SK-N-SH treated with all-trans-retinoic acid at 6 μM for 48 hours (cell line): Measurements from ENCODE around the gene INSR.

Experiments used
- RARB ChIP-seq: fragments of 250-450 bp; sonication (Bioruptor Pico); IDR thresholded peaks from 2 replicates; pipeline ENCODE4 v1.8.0; 2021; ENCODE audit warnings: mild to moderate bottlenecking, moderate library complexity
- TOX ChIP-seq: fragments of 250-450 bp; sonication (Bioruptor Pico); IDR thresholded peaks from 2 replicates; pipeline ENCODE4 v1.8.0; 2021; ENCODE audit warnings: mild to moderate bottlenecking, moderate library complexity, borderline replicate concordance
- ZC3H10 ChIP-seq: fragments of 250-450 bp; sonication (Bioruptor Pico); IDR thresholded peaks from 2 replicates; pipeline ENCODE4 v1.5.1; 2021; ENCODE audit warnings: mild to moderate bottlenecking, moderate library complexity
- TF ChIP-seq, protein P1 (sequence below): fragments of 250-450 bp; sonication (Bioruptor Pico); IDR thresholded peaks from 2 replicates; pipeline ENCODE4 v1.8.0; 2020; ENCODE audit warnings: mild to moderate bottlenecking, moderate library complexity, borderline replicate concordance

DNA sequence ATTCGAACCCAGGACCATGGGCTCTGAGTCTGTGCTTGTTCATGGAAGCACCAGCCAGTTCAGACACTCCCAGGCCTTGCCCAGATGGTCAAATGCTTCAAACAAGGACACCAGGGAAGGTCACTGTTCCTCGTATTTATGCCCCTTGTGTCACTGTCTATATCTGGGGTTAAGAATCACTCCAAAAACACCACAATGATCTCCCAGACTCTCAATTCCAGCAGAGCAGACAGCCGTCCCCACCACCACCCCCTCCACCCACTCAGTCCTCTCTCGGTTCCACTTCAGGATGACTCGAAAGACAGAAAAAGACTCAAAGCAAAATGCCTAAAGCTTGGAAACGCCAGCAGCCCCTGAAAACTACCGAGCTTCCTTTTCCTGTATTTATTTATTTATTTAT, 79.0 kb downstream of the INSR start:
- TF ChIP-seq TOX, result no peak
- no peak for TF ChIP-seq ZC3H10
- TF ChIP-seq, protein P1, sequence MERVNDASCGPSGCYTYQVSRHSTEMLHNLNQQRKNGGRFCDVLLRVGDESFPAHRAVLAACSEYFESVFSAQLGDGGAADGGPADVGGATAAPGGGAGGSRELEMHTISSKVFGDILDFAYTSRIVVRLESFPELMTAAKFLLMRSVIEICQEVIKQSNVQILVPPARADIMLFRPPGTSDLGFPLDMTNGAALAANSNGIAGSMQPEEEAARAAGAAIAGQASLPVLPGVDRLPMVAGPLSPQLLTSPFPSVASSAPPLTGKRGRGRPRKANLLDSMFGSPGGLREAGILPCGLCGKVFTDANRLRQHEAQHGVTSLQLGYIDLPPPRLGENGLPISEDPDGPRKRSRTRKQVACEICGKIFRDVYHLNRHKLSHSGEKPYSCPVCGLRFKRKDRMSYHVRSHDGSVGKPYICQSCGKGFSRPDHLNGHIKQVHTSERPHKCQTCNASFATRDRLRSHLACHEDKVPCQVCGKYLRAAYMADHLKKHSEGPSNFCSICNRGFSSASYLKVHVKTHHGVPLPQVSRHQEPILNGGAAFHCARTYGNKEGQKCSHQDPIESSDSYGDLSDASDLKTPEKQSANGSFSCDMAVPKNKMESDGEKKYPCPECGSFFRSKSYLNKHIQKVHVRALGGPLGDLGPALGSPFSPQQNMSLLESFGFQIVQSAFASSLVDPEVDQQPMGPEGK (CRISPR knock-in tag), result no peak
- TF ChIP-seq RARB (CRISPR knock-in tag), result no peak
